ENCODE measurements around the gene SIPA1.
A peak's percentile ranks its signal among the peaks of the same experiment; 100 is the strongest.

The SIPA1 gene

GRCh38 chr11:65607614-65608426 lies 30.1 kb upstream of the SIPA1 start:
- DNase-seq, result no peak

DNA sequence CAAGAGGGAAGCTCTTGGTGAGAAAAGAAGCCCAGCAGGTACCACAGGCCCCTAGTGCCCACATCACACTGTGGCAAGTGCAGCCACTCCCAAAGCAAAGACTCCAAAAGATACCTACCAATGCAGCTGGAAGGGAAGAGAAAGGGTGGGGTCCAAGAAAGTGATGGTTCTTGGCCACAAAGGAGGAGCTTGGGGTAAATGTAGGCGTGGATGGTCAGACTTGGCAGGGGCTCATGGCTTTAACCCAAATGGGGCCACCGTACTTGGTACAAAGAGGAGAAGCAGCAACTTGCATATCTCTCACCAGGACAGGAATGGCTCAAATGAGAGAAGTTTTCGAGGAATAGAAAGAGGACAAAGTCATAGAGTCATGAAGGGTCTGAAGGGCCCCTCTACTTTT lies 28.7 kb upstream of the SIPA1 start:
- no peak for DNase-seq

DNA sequence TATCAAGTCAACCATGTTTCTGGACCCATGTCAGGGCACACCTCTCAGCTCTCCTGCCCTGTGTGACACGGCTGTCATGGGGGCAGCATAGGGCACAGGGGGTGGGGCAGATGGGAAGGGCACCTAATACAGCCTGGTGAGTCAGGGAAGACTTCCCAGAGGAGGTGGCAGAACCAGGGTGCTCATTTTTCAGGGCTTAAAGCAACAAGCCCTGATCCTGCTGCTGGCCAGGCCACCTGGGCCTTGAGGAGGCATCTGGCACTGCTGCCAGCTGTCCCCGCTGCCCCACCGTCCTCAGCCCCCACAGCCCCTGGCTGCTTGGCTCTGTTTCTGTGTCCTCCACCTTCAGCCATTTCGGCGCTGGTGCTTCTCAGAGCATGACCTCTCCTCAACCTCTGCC lies 28.2 kb upstream of the SIPA1 start:
- no peak for DNase-seq

DNA sequence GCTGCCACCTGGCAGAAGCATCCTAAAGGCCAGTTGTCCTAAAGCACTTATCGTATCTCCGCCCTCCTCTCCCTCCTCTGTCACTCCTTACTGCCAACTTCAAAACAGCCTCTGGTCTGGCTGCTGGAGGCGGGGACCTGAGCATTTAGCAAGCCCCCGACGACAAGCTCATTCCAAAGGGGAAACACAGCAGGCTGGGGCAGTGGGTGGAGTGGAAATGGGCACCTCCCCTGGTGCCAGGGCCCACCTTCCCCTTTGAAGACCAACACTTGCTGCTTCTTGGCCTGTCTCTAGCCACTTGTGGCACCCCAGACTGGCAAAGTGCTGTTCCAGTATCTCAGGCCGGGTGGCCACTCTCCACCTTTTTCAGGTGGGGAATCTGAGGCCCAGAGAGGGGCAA lies 27.5 kb upstream of the SIPA1 start:
- DNase-seq, result no peak

- DNase-seq, result no peak
These were observed 26.7 kb upstream of the SIPA1 start for GRCh38 chr11:65611028-65611757.

DNA sequence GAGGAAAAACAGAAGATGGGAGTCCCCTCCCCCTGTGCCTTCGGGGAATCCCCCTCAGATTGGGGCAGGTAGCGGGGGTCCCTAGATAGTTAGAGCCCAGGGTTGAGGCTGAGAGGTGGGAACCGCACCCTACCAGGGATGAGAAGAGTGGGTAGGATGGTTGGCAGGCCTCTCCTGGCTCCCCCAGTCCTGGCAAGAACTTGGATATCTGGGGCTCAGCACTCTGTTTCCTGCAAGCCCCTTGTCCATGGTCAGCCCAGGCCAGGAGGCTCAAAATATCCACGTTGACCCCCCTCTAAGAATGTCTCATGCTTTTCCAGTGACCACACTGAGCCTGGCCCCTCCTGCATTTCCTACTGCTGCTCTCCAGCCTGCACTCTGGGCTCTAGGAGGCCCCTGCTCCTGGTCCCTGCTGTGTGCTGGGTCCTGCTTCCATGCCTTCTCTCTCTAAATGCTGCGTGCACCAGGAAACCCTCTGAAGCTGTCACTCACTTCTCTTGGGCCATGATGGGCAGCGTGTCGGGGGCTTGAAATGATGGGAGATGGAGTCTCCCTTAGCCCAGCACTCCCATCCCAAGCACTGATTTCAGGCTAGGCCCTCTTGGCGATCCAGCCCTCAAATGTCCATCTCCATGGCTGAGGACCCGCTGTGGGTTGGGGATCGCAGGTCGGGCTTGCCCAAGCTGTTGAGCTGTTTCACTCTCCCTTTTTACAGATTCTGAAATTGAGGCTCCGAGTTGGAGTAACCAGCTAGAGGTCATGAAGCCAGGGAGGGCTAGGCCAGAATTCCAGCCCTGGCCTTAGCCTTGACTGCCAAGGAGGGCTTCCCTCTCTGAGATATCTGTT lies 25.9 kb upstream of the SIPA1 start:
- no peak for DNase-seq

DNA sequence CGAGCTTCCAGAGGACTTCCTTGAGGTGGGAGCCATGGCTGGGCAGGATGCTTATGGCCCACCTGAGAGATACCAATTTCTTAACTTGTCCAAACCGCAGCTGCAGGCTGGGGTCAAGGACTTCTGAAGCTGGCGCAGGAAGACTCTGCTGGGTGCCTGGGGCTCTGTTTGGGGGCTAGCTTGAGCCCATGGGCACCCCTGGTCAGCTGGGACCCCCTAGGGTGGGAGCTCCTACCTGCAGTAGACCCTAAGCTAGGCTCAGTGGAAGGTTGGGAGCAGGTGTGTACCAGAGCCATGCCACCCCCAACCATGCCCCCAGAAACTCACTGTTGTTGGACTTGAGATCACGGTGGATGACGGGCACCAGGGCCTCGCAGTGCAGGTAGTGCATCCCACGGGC lies 25.2 kb upstream of the SIPA1 start:
- no peak for DNase-seq

DNA sequence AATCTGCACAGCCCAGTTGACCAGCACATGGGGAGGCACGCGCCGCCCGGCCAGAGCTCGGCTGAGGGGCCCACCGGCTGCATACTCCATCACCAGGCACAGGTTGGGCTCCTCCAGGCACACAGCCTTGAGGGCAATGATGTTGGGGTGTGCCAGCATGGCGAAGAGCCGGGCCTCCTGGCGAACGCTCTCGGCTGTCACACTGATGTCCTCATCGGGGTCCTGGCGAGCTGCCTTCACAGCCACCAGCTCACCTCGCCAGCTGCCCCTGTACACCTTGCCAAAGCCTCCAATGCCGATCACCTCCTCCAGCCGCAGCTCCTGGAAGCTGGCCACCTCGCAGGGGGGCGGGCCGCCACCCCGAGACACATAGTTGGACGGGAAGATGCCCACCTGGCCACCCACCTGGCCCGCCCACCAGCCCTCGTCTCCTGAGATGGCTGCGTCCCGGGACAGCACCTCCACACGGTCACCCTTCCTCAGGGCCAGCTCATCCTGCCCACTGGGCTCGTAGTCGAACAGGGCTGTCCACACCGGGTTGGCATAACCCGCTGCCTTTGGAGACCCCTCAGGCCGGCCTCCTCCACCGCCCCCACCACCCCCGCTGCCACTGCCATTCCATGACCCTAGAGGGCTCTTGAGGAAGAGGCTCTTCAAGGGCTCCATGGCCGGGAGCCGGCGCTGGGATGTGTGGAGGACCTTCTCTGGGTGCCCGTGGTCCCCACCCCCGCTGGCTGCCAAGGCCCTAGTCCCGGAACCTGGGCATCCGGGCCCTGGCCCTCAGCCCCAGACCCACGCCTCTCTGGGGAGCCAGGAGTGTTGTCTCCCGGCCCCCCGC lies 24.6 kb upstream of the SIPA1 start:
- DNase-seq, result no peak

DNA sequence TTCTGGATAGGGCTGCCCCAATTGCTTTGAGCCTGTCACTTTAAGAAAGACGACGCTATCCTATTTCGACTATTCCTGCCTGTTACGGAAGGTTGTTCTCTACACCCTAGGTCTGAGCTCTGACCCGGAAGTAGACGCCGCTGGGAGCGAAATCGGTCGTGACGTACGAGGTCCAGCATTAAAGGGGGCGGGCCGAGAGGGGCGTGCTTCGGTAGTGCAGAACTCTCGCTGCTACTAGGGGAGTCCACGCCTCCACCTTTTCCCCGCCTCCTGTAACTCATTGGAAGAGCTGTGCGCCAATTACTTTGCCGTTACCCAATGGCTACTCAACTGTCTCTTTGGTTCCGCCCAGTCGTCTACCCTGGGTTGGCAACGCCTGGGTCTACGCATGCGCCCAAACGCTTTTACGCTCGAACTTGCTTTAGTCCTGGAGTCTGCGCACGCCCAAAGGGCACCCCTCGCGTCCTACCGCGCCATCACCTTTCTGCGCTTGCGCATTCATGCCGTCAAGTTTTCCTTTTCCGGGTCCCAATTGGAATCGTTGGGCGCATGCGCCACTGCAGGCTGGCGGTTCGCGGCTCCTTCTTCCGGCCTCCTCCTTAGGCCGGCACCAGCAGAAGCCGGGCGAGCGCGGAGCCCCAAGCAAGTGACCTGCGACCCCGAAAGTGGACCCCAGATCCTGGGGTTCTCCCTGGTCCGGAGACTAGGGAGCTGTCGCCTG lies 22.5 kb upstream of the SIPA1 start, which contains the start of gene PCNX3:
TSS of gene PCNX3 (plus strand) at position 548 of the 721 bp plus-strand sequence. CDS start 536 bp downstream, outside the sequence.
- DNase-seq, result peak; percentile 100

DNA sequence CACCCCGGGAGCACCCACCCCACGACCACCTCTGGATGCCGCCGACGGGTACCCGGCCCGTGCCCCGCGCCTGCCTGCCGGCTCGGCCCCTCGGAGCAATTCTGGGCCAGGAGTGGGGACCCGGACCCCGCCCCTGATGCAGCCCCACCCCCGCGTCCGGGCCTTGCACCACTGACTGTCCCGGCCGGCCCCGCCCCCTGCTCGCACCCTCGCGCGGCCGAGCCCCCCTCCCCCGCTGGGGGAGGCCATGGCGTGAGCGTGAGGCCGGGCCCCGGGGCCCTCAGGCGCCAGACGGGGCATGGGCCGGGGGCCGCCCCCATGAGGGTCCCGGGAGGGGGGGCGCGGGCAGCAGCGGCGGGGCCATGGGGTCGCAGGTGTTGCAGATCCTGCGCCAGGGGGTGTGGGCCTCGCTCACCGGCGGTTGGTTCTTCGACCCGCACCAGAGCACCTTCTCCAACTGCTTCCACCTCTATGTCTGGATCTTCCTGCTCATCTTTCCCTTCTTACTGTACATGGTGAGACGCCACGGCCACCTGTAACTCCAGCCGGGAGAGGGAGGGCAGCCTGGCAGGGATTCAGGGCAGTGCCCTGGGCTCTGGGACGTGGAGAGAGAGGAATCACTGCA lies 21.8 kb upstream of the SIPA1 start:
- DNase-seq, result no peak

DNA sequence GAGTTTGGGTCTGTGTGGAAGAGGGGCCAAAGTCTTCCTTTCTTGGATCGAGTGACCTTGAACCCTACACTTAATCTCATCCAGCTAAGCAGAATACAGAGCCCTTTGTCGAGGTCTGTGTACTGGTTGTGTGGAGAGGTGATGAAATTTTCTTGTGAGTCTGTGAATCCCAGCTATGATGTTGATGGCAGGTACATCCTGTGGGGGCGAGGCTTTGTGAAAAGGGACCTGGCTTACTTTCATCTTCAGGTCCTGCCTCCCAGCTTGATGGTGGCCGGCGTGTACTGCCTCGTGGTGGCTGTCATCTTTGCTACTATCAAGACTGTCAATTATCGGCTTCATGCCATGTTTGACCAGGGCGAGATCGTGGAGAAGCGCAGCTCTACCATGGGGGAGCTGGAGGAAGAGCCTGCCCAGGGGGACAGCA lies 21.3 kb upstream of the SIPA1 start:
- no peak for DNase-seq

- no peak for DNase-seq
These were observed 20.6 kb upstream of the SIPA1 start for GRCh38 chr11:65617136-65617850.

DNA sequence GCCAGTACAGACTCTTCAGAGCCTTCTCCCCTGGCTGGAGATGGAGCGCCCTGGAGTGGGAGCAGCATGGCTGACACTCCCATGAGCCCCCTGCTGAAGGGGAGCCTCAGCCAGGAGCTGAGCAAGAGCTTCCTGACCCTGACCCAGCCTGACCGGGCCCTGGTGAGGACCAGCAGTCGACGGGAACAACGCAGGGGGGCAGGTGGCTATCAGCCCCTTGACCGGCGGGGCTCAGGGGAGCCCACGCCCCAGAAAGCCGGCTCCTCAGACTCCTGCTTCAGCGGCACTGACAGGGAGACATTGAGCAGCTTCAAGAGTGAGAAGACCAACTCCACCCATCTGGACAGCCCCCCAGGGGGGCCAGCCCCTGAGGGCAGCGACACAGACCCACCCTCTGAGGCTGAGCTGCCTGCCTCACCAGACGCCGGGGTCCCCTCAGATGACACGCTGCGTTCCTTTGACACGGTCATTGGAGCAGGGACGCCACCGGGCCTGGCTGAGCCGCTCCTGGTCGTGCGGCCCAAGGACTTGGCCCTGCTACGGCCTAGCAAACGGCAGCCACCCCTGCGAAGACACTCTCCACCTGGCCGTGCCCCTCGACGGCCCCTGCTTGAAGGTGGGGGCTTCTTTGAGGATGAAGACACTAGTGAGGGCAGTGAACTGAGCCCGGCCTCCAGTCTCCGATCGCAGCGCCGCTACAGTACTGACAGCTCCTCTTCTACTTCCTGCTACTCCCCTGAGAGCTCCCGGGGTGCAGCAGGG lies 19.7 kb upstream of the SIPA1 start:
- DNase-seq, result no peak

DNA sequence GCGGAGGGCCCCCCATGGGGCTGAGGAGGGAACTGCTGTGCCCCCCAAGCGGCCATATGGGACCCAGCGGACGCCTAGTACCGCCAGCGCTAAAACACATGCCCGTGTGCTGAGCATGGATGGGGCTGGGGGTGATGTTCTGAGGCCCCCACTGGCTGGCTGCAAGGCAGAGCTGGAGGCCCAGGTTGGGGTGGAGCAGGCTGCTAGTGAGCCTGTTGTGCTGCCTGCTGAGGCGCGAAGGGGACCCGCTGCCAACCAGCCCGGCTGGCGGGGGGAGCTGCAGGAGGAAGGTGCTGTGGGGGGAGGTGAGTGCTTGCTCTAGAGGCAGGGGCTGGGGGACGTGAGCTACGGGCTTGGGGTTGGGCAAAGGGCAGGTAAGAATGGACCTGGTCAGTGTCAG lies 19.1 kb upstream of the SIPA1 start:
- DNase-seq, result no peak

DNA sequence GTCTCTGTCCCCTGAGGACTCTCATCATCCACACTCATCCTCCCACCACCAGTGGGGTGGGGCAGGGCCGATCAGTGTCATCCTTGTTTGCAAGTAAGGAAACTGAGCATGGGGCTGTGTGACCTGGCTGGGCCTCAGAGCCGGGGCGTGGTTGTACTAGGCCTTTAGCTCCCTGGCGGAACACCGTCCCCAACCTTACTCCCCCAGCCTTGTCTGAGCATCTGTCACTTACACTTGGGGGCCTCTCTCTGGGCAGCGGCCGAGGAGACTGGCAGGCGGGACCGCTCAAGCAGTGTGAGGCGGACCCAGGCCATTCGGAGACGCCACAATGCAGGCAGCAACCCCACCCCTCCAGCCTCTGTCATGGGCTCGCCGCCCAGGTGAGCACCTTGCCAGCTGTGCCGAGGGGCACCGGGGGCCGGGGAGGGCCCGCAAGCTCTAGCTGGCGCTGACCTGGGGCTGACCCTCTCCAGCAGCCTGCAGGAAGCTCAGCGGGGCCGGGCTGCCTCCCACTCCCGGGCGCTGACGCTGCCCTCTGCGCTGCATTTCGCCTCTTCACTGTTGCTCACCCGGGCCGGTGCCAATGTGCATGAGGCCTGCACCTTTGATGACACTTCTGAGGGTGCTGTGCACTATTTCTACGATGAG lies 18.5 kb upstream of the SIPA1 start:
- no peak for DNase-seq

DNA sequence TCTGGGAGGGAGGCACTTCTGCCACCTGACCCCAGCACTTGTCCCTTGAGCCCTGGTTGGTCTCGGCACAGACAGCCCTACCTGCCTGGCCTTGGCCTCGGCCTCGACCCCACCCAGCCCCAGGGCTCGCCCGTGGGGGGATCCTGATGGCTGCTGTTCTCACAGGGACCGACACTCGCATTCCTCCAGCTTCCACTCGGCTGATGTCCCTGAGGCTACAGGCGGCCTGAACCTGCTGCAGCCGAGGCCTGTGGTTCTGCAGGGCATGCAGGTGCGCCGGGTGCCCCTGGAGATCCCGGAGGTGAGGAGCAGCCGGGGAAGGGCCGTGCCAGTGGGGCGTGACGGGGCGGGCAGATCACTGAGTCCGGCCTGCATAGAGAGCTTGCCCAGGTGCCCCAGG lies 17.2 kb upstream of the SIPA1 start:
- no peak for DNase-seq

DNA sequence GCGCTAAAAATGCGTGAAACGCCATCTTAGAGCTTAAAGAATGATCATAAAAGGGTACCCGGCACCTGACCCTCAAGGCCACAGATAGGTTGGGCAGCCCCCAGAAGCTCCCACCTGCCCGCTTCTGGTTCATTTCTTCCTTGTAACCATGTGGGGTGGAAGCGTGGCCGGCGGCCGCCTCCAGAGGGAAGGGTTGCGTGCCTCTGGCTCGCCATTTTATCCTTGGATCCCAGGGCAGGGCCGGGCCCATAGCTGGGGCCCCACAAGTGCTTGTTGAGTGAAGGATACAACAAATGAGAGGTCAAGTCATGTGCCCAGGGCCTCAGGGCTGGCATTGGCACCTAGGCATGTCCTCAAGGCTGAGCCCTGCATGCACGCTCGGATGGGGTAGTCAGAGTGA lies 16.4 kb upstream of the SIPA1 start:
- no peak for DNase-seq

GRCh38 chr11:65622011-65622410 lies 15.9 kb upstream of the SIPA1 start:
- DNase-seq, result no peak

DNA sequence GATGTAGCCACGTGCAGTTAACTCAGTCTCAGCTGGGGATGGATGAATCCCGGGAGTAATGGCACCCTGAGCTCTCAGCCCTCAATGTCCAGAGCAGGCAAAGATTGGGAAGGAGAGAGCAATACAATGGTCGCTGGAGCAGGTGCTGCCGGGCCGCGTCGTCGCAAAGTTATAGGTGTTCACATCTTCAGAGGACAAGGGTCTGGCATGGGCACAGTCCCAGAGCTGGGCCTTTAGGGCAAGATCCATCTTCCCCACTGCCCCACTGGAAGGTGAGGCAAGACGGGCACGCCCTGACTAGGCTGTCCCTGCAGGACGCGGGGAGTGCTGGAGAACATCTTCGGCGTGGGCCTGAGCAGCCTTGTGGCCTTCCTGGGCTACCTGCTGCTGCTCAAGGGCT lies 14.7 kb upstream of the SIPA1 start:
- DNase-seq, result no peak

Measured in NCI-H1092 (cell line).